ENCODE measurements around the gene SURF6.

Gene SURF6

DNA sequence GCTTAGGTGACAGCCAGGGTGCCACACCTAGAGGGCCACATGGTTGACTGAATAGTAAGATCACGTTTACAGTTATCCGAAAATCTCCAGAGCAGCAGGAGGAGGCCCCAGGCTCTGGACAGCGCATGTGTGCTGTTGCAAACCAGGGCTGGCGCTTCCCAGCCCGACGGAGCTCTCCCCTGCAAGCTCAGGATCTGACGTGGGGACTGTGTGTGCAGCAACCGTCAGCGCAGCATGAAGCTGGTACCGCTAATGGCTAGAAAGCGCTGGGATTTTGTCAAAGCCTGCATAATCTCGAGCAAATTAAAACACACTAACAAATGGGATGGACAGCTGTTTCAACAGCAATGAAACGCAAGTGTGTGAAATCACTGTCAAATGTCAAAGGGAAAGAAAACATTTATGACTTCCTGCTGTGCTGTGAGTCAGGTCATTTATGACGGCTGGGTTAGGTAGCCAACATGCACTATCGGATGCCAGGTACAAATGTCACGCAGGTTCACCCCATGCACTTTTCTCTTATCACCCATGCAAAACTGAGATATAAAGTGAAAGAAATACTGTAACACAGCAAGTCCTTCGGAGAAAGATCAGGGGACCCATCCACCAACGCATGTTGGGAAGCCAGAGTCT, 32.4 kb upstream of the SURF6 start:
- no peak for DNase-seq (ENCODE audit: extremely low read depth in 1 of 2, low read depth in 1 of 2)

DNA sequence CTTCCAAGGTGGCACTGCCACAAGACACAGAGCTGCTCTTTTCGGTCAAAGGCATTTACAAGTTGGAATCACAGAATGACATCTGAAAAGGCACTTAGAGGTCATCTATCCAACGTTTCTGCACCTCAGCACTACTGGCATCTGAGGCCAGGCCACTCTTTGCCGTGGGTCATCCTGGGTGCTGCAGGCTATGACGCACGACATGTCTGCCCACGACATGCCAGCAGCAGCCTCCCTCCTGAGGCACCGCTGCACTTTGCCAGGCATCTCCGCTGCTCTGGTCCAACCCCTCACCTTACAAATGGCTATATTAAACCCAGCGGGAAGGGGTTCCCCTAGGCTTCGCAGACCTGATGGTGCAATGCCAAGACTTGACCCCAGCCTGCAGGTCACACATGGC, 31.8 kb upstream of the SURF6 start:
- DNase-seq (ENCODE audit: extremely low read depth in 1 of 2, low read depth in 1 of 2), result no peak

DNA sequence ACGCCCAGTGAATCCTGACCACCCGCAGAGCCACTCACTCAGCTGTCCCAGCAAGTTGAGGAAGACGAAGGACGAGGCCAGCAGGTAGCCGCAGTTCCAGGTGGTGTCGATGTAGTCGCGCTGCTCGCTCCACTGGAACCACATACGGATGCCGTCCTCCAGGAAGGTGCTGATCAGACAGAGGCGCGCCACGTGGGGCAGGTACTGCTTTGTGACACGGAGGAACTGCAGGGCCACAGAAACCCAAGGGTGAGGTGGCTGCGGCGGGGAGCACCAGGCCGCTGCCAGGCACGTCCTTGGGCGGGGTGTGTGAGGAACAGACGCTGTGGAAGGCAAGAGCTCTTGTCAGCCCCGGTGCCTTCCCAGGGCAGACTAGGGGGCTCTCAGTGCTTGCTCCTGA, 31.2 kb upstream of the SURF6 start:
- no peak for DNase-seq (ENCODE audit: extremely low read depth in 1 of 2, low read depth in 1 of 2)

- DNase-seq (ENCODE audit: extremely low read depth in 1 of 2, low read depth in 1 of 2), result no peak
Observed at GRCh38 chr9:133366435-133366834, 30.4 kb upstream of the SURF6 start.

DNA sequence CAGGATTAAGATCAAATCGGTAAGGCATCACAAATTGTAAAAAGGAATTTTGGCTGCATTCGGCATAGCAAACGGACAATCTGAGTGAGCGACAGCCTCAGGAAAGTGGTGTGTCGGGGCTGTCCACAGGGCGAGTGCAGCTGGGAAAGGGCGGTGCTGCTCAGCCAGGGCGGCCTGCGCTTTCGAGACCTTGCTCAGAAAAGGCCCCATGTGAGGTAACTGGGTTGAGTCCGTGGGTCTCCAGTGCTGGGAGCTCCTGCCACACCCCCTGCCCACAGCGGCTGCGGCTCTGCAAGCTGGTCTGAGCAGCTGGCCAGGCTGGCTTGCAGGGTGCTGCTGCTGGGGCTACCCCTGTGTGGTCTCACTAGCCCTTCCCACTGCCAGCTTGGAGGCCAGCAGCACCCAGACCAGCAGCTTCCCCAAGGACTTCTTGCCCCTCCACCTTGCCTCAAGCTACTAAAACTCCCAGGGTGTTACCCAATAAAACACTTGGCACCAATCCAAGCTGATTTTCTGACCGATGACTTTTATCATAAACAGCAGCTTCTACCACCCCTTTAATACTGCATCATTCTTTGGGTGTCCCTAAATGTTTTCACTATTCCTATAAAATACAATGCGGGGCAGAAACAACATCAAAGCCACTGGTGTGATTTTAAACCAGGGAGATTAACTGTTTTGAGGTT, 26.5 kb upstream of the SURF6 start:
- no peak for DNase-seq (ENCODE audit: extremely low read depth in 1 of 2, low read depth in 1 of 2)

DNA sequence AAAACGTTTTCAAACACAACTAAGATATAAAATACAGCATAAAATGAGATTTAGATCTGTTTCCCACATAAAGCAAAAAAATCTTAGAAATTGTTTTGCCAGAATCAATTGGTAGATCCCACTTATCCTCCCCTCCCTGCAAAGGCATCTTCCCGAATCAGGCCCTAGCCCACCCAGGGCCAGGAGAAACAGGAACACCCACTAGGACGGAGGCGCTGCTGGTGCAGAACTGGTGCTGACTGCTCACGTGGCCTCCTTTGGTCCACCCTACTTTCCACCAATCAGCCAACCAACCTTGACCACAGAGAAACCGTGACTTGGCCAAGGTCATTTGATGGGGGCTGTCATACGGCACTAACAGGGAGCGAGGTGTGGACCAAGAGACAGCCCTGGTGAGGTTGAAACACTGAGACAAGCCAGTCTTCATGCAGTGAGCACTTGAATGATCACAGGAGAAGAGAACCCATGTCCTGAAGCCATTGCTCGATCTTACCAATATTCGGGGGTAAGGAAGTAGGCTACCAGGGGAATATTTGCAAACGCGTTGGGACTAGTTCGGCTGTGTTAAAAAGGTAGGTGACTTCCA, 25.6 kb upstream of the SURF6 start:
- DNase-seq (ENCODE audit: extremely low read depth in 1 of 2, low read depth in 1 of 2), result no peak

DNA sequence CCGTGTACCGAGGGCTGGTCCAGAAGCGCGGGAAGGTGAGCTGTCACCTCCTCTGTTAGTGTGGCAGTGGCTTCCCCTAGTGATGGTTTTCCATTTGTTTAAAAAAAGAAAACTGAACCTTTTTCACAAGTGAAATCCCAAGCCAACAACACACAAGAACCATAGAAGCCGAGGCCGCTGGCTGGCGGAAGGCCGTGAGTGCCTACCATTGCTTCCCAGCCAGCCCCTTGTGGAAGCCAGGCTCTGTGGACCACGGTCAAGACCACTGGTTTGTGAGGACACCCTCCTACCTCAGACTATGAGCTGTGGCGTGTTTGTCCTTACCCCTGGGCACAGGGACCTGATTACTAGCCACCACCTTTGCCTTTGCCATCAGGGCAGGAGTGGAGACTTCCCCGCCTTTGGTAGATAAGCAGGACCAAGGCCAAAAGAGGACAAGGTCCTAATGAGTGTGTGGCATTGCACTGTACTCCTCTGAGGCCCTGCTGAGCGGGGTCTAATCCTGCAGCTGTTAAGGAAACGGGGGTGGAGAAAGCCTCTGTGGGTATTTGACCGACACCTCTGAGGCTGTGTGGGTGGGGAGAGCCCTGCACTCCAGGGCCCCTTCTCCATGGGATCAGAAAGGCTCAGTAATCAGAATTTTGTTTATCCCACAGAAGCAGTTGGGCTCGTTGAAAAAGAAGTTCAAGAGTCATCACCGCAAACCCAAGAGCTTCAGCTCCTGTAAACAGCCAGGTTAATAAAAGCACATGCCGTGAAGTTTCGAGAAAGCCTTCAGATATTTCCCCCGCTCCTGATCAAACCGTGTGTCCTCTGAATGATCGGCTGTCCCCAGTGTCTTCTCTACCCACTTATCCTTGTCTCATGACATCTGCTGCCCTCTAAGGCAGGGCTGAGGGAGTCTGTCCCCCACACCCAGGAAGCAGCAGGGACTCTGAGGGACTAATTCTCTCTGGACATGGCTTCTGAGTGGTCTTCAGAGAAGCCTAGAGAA, 24.7 kb upstream of the SURF6 start:
- DNase-seq (ENCODE audit: extremely low read depth in 1 of 2, low read depth in 1 of 2), result no peak

DNA sequence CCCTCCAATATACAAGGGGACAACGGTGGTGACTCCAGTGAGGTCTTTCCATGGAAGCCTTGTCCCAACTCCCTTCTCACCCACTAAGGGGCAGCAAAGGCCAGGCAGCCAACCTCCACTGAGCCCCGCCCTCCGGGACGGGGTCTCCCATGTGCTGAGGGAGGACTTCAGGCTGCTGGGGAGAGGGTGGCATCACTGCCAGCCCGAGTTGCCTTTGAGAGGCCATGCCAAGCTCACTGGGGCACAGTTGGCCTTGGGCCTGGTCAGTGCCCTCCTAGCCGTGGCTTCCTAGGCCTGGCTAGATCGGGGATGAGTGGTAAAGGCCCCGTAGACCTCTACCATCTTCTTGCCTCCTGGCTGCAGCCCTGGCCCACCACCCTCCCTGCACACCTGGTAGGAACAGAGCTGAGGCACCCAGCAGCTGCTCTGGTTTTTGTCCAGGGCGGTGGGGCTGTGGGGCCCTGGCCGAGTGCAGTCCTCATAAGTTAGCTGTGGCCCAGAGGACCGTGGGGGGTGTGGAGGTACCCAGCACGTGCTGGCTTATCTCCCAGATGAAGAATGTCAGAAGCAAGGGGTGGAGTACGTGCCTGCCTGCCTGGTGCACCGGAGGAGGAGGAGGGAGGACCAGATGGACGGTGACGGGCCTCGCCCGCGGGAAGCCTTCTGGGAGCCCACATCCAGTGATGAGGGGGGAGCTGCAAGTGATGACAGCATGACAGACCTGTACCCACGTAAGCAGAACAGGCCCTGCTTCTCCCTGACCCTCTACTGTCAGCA, 23.6 kb upstream of the SURF6 start:
- no peak for DNase-seq (ENCODE audit: extremely low read depth in 1 of 2, low read depth in 1 of 2)

DNA sequence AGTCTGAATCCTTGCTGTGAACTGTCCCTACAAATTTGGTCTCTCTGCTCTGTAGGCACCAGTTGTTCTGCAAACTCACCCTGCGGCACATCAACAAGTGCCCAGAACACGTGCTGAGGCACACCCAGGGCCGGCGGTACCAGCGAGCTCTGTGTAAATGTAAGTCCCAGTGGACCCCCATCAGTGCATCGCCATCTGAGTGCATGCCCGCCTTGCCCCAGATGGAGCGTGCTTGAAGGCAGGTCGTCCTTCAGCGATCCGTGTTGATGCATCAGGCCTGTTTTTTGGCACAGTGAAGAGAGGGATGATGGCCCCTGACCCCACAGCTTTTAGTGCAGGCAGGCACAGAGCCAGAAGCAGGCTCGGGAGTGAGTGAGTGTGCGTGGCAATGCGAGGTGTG, 21.7 kb upstream of the SURF6 start:
- DNase-seq (ENCODE audit: extremely low read depth in 1 of 2, low read depth in 1 of 2), result no peak

DNA sequence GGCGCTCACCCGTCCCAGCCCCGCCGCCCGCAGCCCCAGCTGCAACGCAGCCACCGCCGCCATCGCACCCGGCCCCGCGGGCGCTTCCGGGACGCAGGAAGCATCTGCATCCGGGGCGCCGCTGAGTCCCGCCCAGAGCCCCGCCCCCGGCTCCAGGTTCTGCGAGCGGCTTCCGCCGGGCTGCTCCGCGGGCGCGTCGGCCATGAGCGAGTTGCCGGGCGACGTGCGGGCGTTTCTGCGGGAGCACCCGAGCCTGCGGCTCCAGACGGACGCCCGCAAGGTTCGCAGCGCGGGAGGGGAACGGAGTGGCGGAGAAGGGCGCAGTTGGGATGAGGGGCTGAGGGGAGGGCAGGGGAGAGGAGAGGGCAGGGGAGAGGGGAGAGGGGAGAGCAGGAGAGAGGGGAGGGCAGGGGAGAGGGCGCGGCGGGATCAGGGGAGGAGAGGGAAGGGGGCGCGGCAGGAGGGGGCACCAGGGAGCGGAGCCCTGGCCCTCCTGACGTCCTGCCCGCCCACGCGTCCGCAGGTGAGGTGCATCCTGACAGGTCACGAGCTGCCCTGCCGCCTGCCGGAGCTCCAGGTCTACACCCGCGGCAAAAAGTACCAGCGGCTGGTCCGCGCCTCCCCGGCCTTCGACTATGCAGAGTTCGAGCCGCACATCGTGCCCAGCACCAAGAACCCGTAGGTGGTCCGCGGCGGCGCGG, 20.6 kb upstream of the SURF6 start, which contains the start of the genes SURF1 and SURF2:
SURF1 (minus strand) TSS at position 97 of the 701 bp plus-strand sequence; CDS start at position 63, 34 bp downstream.
SURF2 (plus strand) TSS at position 160 of the 701 bp plus-strand sequence; CDS start at position 203, 43 bp downstream.
- DNase-seq (ENCODE audit: extremely low read depth in 1 of 2, low read depth in 1 of 2), result peak; percentile 58 to 87

- no peak for DNase-seq (ENCODE audit: extremely low read depth in 1 of 2, low read depth in 1 of 2)
Observed at GRCh38 chr9:133355881-133356357, 19.9 kb upstream of the SURF6 start.

- no peak for DNase-seq (ENCODE audit: extremely low read depth in 1 of 2, low read depth in 1 of 2)
Observed at GRCh38 chr9:133354766-133355165, 18.8 kb upstream of the SURF6 start.

GRCh38 chr9:133353548-133353947, 17.6 kb upstream of the SURF6 start:
- DNase-seq (ENCODE audit: extremely low read depth in 1 of 2, low read depth in 1 of 2), result no peak

- no peak for DNase-seq (ENCODE audit: extremely low read depth in 1 of 2, low read depth in 1 of 2)
Observed at GRCh38 chr9:133352635-133353340, 16.8 kb upstream of the SURF6 start.

DNA sequence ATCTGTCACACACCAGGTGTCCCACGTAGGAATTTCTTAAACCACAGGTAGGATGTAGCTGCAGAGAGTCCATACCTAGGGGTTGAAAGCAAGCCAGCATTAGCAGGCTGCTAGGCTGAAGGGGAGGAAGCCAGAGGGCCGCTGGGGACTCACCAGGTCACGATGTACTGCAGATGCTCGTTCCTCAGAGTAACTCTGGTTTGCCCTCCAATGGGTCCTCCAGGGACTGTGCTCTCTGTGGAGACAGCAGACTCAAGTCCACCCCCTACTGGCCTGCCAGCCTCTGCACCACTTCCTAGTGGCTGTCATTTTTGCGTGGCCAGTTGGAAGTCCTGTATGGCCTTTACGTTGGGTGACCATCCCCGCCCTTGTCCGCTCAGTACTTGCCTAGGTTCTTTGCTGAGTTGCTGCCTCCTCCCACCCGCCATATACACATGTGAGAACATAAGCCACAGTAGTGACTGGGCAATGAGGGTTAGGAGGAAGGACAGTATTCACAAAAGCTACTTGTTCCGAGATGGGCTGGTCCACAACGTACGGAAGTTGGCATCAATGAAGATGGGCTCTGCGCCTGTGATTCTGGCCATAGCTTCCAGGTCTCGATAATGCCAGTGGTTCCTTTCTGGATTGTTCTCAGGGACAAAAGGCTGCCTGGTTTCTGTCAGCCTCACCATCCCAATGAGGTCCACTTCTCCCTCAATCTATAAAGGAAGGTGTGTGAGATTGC, 16.1 kb upstream of the SURF6 start:
- DNase-seq (ENCODE audit: extremely low read depth in 1 of 2, low read depth in 1 of 2), result no peak

GRCh38 chr9:133351526-133351907, 15.5 kb upstream of the SURF6 start:
- DNase-seq (ENCODE audit: extremely low read depth in 1 of 2, low read depth in 1 of 2), result no peak

DNA sequence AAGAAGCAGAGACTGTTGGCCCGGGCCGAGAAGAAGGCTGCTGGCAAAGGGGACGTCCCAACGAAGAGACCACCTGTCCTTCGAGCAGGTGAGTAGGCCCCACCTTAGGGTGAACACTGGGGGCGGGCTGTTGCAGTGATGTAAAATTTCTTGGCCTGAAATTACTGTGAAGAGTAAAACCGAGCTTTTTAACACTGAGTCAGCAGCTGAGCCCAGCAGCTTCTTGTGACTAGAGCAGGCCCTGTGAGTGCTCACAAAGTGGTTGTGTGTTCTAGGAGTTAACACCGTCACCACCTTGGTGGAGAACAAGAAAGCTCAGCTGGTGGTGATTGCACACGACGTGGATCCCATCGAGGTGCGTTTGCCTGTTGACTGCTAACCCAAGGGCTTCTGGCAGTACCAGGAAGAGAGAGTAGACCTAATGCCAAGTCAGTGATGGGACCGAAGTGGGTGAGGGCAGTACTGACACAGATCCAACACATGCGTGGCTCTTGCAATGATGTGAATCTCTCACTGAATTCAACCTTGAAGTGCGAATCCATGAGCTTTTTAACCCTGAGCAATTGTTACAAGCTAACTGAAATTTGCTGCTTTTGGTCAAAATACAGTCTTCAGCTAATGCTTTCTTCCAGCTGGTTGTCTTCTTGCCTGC, 14.1 kb upstream of the SURF6 start:
- DNase-seq (ENCODE audit: extremely low read depth in 1 of 2, low read depth in 1 of 2), result no peak

Measured in activated CD8-positive, alpha-beta memory T cell treated with anti-CD3 and anti-CD28 coated beads for 1 hour (primary cell).